Spleen (tissue), 11 donors: ENCODE data around the gene HAS3. TPM values are rescaled to one million over a fixed set of nuclear protein-coding genes. Genes with fewer than 3 reads are reported as not detected.

Source experiments
- DNase-seq: peaks from one replicate; pipeline ENCODE4 v3.0.0-alpha.2; 2020
- H3K27ac ChIP-seq, 8 donors: fragments of 200-600 bp; sonication (generic) in 7 of 8; 1 replicate in 4 of 8; 2 replicates in 4 of 8; pipeline versions ENCODE4 v1.5.0 to v1.8.0; 2016 to 2021; ENCODE audit warnings: inconsistent platforms in 4 of 8, mild to moderate bottlenecking in 4 of 8, moderate library complexity in 1 of 8
- H3K27me3 ChIP-seq, 7 donors: fragments of 200-600 bp; sonication (generic) in 6 of 7; replicated peaks in 1 of 7; 1 replicate in 4 of 7; 2 replicates in 3 of 7; pipeline versions ENCODE4 v1.5.0 to v1.8.0; 2016 to 2021; ENCODE audit warnings: inconsistent platforms in 3 of 7, mild to moderate bottlenecking in 1 of 7
- H3K36me3 ChIP-seq, 6 donors: fragments of 200-600 bp; sonication (generic) in 5 of 6; 1 replicate in 4 of 6; 2 replicates in 2 of 6; pipeline versions ENCODE4 v1.5.0 to v1.8.0; 2016 to 2021; ENCODE audit warnings: inconsistent platforms in 2 of 6
- H3K4me1 ChIP-seq, 6 donors: fragments of 200-600 bp; sonication (generic) in 5 of 6; 1 replicate in 3 of 6; 2 replicates in 3 of 6; pipeline versions ENCODE4 v1.5.0 to v1.8.0; 2016 to 2021; ENCODE audit warnings: inconsistent platforms in 3 of 6
- H3K4me3 ChIP-seq, 8 donors: fragments of 200-600 bp; sonication (generic) in 7 of 8; 1 replicate in 4 of 8; 2 replicates in 4 of 8; pipeline versions ENCODE4 v1.5.0 to v1.8.0; 2016 to 2021; ENCODE audit warnings: inconsistent platforms in 4 of 8, mild to moderate bottlenecking in 4 of 8, moderate library complexity in 2 of 8
- H3K9me3 ChIP-seq, 8 donors: fragments of 200-600 bp; sonication (generic) in 7 of 8; 1 replicate in 4 of 8; 2 replicates in 4 of 8; pipeline versions ENCODE4 v1.5.0 to v1.8.0; 2016 to 2021; ENCODE audit warnings: inconsistent platforms in 4 of 8
- CTCF ChIP-seq, 11 experiments: fragments of 200-600 bp in 7 of 11; fragments of 450-650 bp in 4 of 11; sonication (generic) in 4 of 11; IDR thresholded peaks in 8 of 11; conservative IDR thresholded peaks in 3 of 11; 1 replicate in 7 of 11; 2 replicates in 4 of 11; pipeline versions ENCODE4 v1.4.0 to v1.8.0; 2016 to 2021; ENCODE audit warnings: antibody characterized with exemption in 11 of 11, inconsistent platforms in 4 of 11, mild to moderate bottlenecking in 1 of 11
- POLR2A ChIP-seq, 3 donors: fragments of 450-650 bp; IDR thresholded peaks; one replicate each; pipeline ENCODE4 v1.5.1; 2017; ENCODE audit warnings: antibody characterized with exemption in 3 of 3, mild to moderate bottlenecking in 1 of 3
- POLR2AphosphoS5 ChIP-seq, 3 donors: sonication (generic); formaldehyde crosslinking; IDR thresholded peaks; one replicate each; pipeline ENCODE4 v1.5.1; 2017; ENCODE audit warnings: antibody characterized with exemption in 3 of 3
- WGBS, 5 donors: extraction: QIAGEN DNeasy Blood & Tissue Kit in 3 of 5; methylation state at CpG; one replicate each; pipeline versions ENCODE4 v1.1.5 to v1.1.7; 2013 to 2018; 5-methylcytosine and 5-hydroxymethylcytosine counted together
- intact Hi-C: fragments of 100-400 bp; cut with DNase I; formaldehyde crosslinking; loops from one replicate; pipeline ENCODE4 v1.15.0; 2023; ENCODE audit warnings: low total_unique reads
- polyA plus RNA-seq, 3 donors: library from polyadenylated mRNA; stranded (reverse); fragments of 200-250 nt; gene quantifications; one replicate each; pipeline ENCODE4 v1.2.1, GENCODE V29; 2013
- total RNA-seq, 7 donors: library from RNA; depleted of rRNA in 3 of 7; stranded (reverse); fragments of >200 nt in 3 of 7; fragmentation: NEBNext Ultra II Directional in 4 of 7; extraction: Animal tissue kit (Norgen Biotek cat#: 25700) in 4 of 7; gene quantifications; one replicate each; pipeline versions ENCODE4 v1.1.0 to v1.2.1, GENCODE V29; 2016 to 2021
- donor health status: healthy with polysubstance abuse.
- donor health status: DM: no; HTN: no; CAD: no; lungs with moderate emphysema.
- donor health status: DM: no; HTN: no; CAD: no.
- donor health status: Bipolar disorder and iron deficiency.
- donor health status: healthy.
- donor health status: DM: no; HTN: no; CAD: no.
- donor health status: DM: yes; HTN: yes; CAD: no.

HAS3 gene
- total and polyA plus RNA-seq, 10 donors, result 0.51 to 2.0 (median 0.73) TPM

GRCh38 chr16:69150146-69150865 lies 44.9 kb downstream of the HAS3 start:
- H3K27me3 ChIP-seq, result no peaks in the 10 kb centered on the region
- H3K4me1 ChIP-seq, result peaks cover 0 to 3% (median 0%) of the 10 kb centered on the region in 6 donors
- H3K4me3 ChIP-seq, result no peak overlapping the region
- peaks cover 0 to 98% (median 68%) of the 10 kb centered on the region in 6 donors for H3K36me3 ChIP-seq
- H3K27ac ChIP-seq, result no peak overlapping the region
- H3K9me3 ChIP-seq, result no peaks in the 10 kb centered on the region
- 63 to 70% (median 68%) methylated on average over 15 to 16 of the region's 16 CpGs for WGBS, 5 donors
- DNase-seq, result no peak
- TF ChIP-seq CTCF (IDR thresholded peaks at IDR 0.05 in 8 of 11, conservative IDR thresholded peaks at IDR 0.05 in 3 of 11) (peak; percentile 47 to 89 (median 80)), POLR2A (IDR thresholded peaks at IDR 0.05) (no peak), POLR2AphosphoS5 (IDR thresholded peaks at IDR 0.05) (no peak)
- intact Hi-C loops, result loop anchor here (2.0 kb wide), 1 partner anchor 138 kb away; no protein-coding TSS in a partner anchor

GRCh38 chr16:69157196-69157595 lies 51.7 kb downstream of the HAS3 start:
- TF ChIP-seq CTCF (IDR thresholded peaks at IDR 0.05 in 8 of 11, conservative IDR thresholded peaks at IDR 0.05 in 3 of 11) (no peak), POLR2AphosphoS5 (IDR thresholded peaks at IDR 0.05) (no peak), POLR2A (IDR thresholded peaks at IDR 0.05) (no peak)
- no peaks in the 10 kb centered on the region for H3K9me3 ChIP-seq
- no peak overlapping the region for H3K27ac ChIP-seq
- intact Hi-C loops, result no loop called here
- no peaks in the 10 kb centered on the region for H3K27me3 ChIP-seq
- H3K4me1 ChIP-seq, result no peaks in the 10 kb centered on the region
- H3K4me3 ChIP-seq, result no peak overlapping the region
- no peak for DNase-seq
- H3K36me3 ChIP-seq, result peaks cover 3 to 100% (median 80%) of the 10 kb centered on the region in 6 donors
- WGBS, 5 donors, result 78 to 91% (median 80%) methylated on average over 3 of the region's 3 CpGs

GRCh38 chr16:69160192-69160591 lies 54.7 kb downstream of the HAS3 start:
- intact Hi-C loops, result no loop called here
- Histone ChIP-seq H3K27me3 (no peaks in the 10 kb centered on the region), H3K4me1 (no peaks in the 10 kb centered on the region), H3K9me3 (no peaks in the 10 kb centered on the region), H3K27ac (no peak overlapping the region), H3K36me3 (peaks cover 3 to 99% (median 71%) of the 10 kb centered on the region in 6 donors), H3K4me3 (no peak overlapping the region)
- WGBS, 5 donors, result 94 to 100% (median 100%) methylated on average over 1 of the region's 1 CpG
- no peak for TF ChIP-seq POLR2AphosphoS5 (IDR thresholded peaks at IDR 0.05)
- no peak for TF ChIP-seq POLR2A (IDR thresholded peaks at IDR 0.05)
- TF ChIP-seq CTCF (IDR thresholded peaks at IDR 0.05 in 8 of 11, conservative IDR thresholded peaks at IDR 0.05 in 3 of 11), result no peak
- no peak for DNase-seq

- Histone ChIP-seq H3K4me1 (peaks cover 1 to 21% (median 10%) of the 10 kb centered on the region in 6 donors), H3K36me3 (peaks cover 3 to 99% (median 60%) of the 10 kb centered on the region in 6 donors), H3K27me3 (no peaks in the 10 kb centered on the region), H3K4me3 (no peak overlapping the region), H3K27ac (peak overlapping the region in 1 of 8 donors; percentile 33), H3K9me3 (no peaks in the 10 kb centered on the region)
- 92 to 97% (median 94%) methylated on average over 6 of the region's 6 CpGs for WGBS, 5 donors
- no peak for DNase-seq
- TF ChIP-seq POLR2AphosphoS5 (IDR thresholded peaks at IDR 0.05), result no peak
- no peak for TF ChIP-seq POLR2A (IDR thresholded peaks at IDR 0.05)
- TF ChIP-seq CTCF (IDR thresholded peaks at IDR 0.05 in 8 of 11, conservative IDR thresholded peaks at IDR 0.05 in 3 of 11), result no peak
- intact Hi-C loops, result no loop called here
Measured at GRCh38 chr16:69165584-69165983, 60.1 kb downstream of the HAS3 start.
